OCI-LY7 (cell line): ENCODE data around the gene CHCHD10. TPM values are rescaled to one million over a fixed set of nuclear protein-coding genes. Genes with fewer than 3 reads are reported as not detected.
"Not testable (repeated sequence)": the region's sequence is repeated elsewhere in the genome, so short reads cannot be mapped to it uniquely, and the experiment has no call there.

Experiments used
- BruUV-seq: library from RNA; stranded (reverse); fragments of 400-500 nt; replicated peaks from 2 replicates; lab custom pipeline; 2021; lab: Mats Ljungman, UMichigan
- CTCF ChIA-PET: fragments of 300-600 bp; sonication (Branson Sonifier 250); formaldehyde crosslinking; loops from one replicate; lab custom pipeline; 2022; ENCODE audit warnings: antibody characterized with exemption; ENCODE audit not compliant: unreplicated experiment; lab: Charles Lee
- POLR2A ChIA-PET: fragments of 300-600 bp; sonication (Branson Sonifier 250); formaldehyde crosslinking; loops from one replicate; lab custom pipeline; 2022; ENCODE audit warnings: antibody characterized with exemption; lab: Charles Lee
- DNase-seq: peaks from one replicate; pipeline ENCODE4 v3.0.0-alpha.2; 2015; ENCODE audit warnings: low spot score
- H2AFZ ChIP-seq: fragments of 200-600 bp; sonication (generic), shearing (Covaris generic); 2 replicates; pipeline ENCODE4 v1.6.1; 2014; ENCODE audit warnings: mild to moderate bottlenecking, antibody characterized with exemption, low read length, moderate library complexity
- H3K27ac ChIP-seq: fragments of 200-600 bp; sonication (generic); 2 replicates; pipeline ENCODE4 v1.5.1; 2014; ENCODE audit warnings: mixed run types, low read depth, mild to moderate bottlenecking, moderate library complexity, low read length, inconsistent platforms; ENCODE audit not compliant: poor library complexity, severe bottlenecking
- H3K36me3 ChIP-seq: fragments of 200-600 bp; sonication (generic); 2 replicates; pipeline ENCODE4 v1.6.1; 2014; ENCODE audit warnings: mild to moderate bottlenecking, antibody characterized with exemption, low read length, moderate library complexity, mixed read lengths; ENCODE audit not compliant: insufficient read depth
- H3K4me1 ChIP-seq: fragments of 200-600 bp; sonication (generic); 2 replicates; pipeline ENCODE4 v1.5.1; 2014; ENCODE audit warnings: mild to moderate bottlenecking, low read length; ENCODE audit not compliant: insufficient read depth, poor library complexity, severe bottlenecking
- H3K4me2 ChIP-seq: fragments of 200-600 bp; sonication (generic); 2 replicates; pipeline ENCODE4 v1.6.1; 2014; ENCODE audit warnings: mild to moderate bottlenecking, low read length
- H3K4me3 ChIP-seq: fragments of 200-600 bp; sonication (generic); 2 replicates; pipeline ENCODE4 v1.5.1; 2014; ENCODE audit warnings: mild to moderate bottlenecking, low read depth, low read length; ENCODE audit not compliant: poor library complexity, severe bottlenecking
- H3K79me2 ChIP-seq: fragments of 200-600 bp; sonication (generic); 2 replicates; pipeline ENCODE4 v1.6.1; 2016; ENCODE audit warnings: low read depth, mild to moderate bottlenecking, low read length, moderate library complexity, mixed read lengths; ENCODE audit not compliant: insufficient read depth
- H3K9me2 ChIP-seq: fragments of 200-600 bp; sonication (generic); 2 replicates; pipeline ENCODE4 v1.6.1; 2016; ENCODE audit warnings: mild to moderate bottlenecking, low read length, mixed read lengths; ENCODE audit not compliant: insufficient read depth
- H3K9me3 ChIP-seq: fragments of 200-600 bp; sonication (generic); 2 replicates; pipeline ENCODE4 v1.6.1; 2014; ENCODE audit warnings: mild to moderate bottlenecking, mixed run types, low read length, mixed read lengths
- H4K20me1 ChIP-seq: fragments of 200-600 bp; sonication (generic); 2 replicates; pipeline ENCODE4 v1.6.1; 2014; ENCODE audit warnings: mild to moderate bottlenecking, antibody characterized with exemption, low read length, moderate library complexity, mixed read lengths; ENCODE audit not compliant: insufficient read depth
- CTCF ChIP-seq: fragments of 200-600 bp; sonication (generic); conservative IDR thresholded peaks from 2 replicates; pipeline ENCODE4 v1.5.1; 2014; ENCODE audit warnings: mild to moderate bottlenecking, antibody characterized with exemption, low read length, moderate library complexity, mixed read lengths
- EZH2phosphoT487 ChIP-seq: fragments of 200-600 bp; sonication (generic); IDR thresholded peaks from 2 replicates; pipeline ENCODE4 v1.6.1; 2018; ENCODE audit warnings: low read depth, borderline replicate concordance, mild to moderate bottlenecking, mixed run types, antibody characterized with exemption, low read length, moderate library complexity, mixed read lengths
- intact Hi-C: fragments of 100-400 bp; cut with micrococcal nuclease; formaldehyde crosslinking; loops from one replicate; pipeline ENCODE4 v1.10.0; 2022; ENCODE audit not compliant: unreplicated experiment
- total RNA-seq, 2 experiments: library from RNA; depleted of rRNA in 1 of 2; stranded (reverse); fragments of >200 nt in 1 of 2; shearing (Covaris generic) in 1 of 2; gene quantifications; 2 replicates each; pipeline ENCODE4 v1.2.3, GENCODE V29; 2014 to 2022

Gene CHCHD10
- total RNA-seq, 2 experiments from 2014 or later, result 50.8 to 252 TPM

- POLR2A ChIA-PET, result interaction anchor here (0.6 to 1.1 kb wide), 3 partner anchors 10 to 90 kb away, joined by 3 to 6 read pairs (median 4); no protein-coding TSS in a partner anchor
- intact Hi-C loops, result no loop called here
- Histone ChIP-seq H3K9me3 (no peaks in the 10 kb centered on the region), H3K4me3 (no peak overlapping the region), H2AFZ (no peak overlapping the region), H3K4me1 (no peaks in the 10 kb centered on the region), H3K4me2 (no peak overlapping the region), H4K20me1 (no peaks in the 10 kb centered on the region), H3K27ac (no peak overlapping the region), H3K36me3 (0 out of 2 replicates have a peak, but pooled peaks cover 2% of the 10 kb centered on the region), H3K9me2 (no peaks in the 10 kb centered on the region), H3K79me2 (no peaks in the 10 kb centered on the region)
- BruUV-seq, result no TSS peak
- CTCF ChIA-PET, result no interaction called here
- DNase-seq, result no peak
- TF ChIP-seq CTCF, result no peak
- TF ChIP-seq EZH2phosphoT487, result no peak
These were observed 30.1 kb downstream of the CHCHD10 start for GRCh38 chr22:23737696-23738095.

- DNase-seq, result peak; percentile 20
- H3K9me2 ChIP-seq, H3K4me2 ChIP-seq, H3K9me3 ChIP-seq, H3K27ac ChIP-seq, intact Hi-C loops, BruUV-seq, H3K79me2 ChIP-seq, H3K36me3 ChIP-seq, CTCF ChIA-PET, H4K20me1 ChIP-seq, H2AFZ ChIP-seq, H3K4me3 ChIP-seq, H3K4me1 ChIP-seq: not testable (repeated sequence)
- POLR2A ChIA-PET, result interaction anchor here (0.6 to 0.7 kb wide), 2 partner anchors 22 to 71 kb away, joined by 3 to 6 read pairs; no protein-coding TSS in a partner anchor
These were observed 39.7 kb downstream of the CHCHD10 start for GRCh38 chr22:23728108-23728507.

GRCh38 chr22:23722724-23723123, 45.0 kb downstream of the CHCHD10 start:
- no peak overlapping the region for H2AFZ ChIP-seq
- H4K20me1 ChIP-seq, result no peaks in the 10 kb centered on the region
- no peaks in the 10 kb centered on the region for H3K36me3 ChIP-seq
- H3K4me1 ChIP-seq, result no peaks in the 10 kb centered on the region
- DNase-seq, result no peak
- ChIA-PET POLR2A (interaction anchor here (0.6 kb wide), 1 partner anchor 135 kb away, joined by 3 read pairs; the partner anchor contains the start of gene SLC2A11), CTCF (no interaction called here)
- H3K9me3 ChIP-seq, result no peaks in the 10 kb centered on the region
- intact Hi-C loops, result no loop called here
- H3K4me3 ChIP-seq, result no peak overlapping the region
- no peak overlapping the region for H3K4me2 ChIP-seq
- H3K27ac ChIP-seq, result no peak overlapping the region
- H3K79me2 ChIP-seq, result no peaks in the 10 kb centered on the region
- no peak for TF ChIP-seq EZH2phosphoT487
- TF ChIP-seq CTCF, result no peak
- BruUV-seq, result no TSS peak
- no peaks in the 10 kb centered on the region for H3K9me2 ChIP-seq
